Measurements from ENCODE around the gene HEATR9.

Gene HEATR9

GRCh38 chr17:35891269-35891668, 22.6 kb upstream of the HEATR9 start:
- Histone ChIP-seq H3K9me2 (ENCODE audit: low read depth, low read length) (no peaks in the 10 kb centered on the region), H4K20me1 (ENCODE audit: insufficient read depth, low read length) (no peaks in the 10 kb centered on the region), H3K79me2 (ENCODE audit: insufficient read depth, low read length) (no peaks in the 10 kb centered on the region), H3K9ac (ENCODE audit: low read length) (no peak overlapping the region), H3K4me3 (ENCODE audit: low read depth, low read length, poor library complexity, severe bottlenecking) (no peak overlapping the region), H3F3A (ENCODE audit: insufficient read depth, low read length) (no peaks in the 10 kb centered on the region), H3K36me3 (ENCODE audit: insufficient read depth, low read length) (no peaks in the 10 kb centered on the region), H3K4me2 (ENCODE audit: low read length) (no peak overlapping the region), H3K9me3 (ENCODE audit: low read length) (no peaks in the 10 kb centered on the region), H3K27ac (ENCODE audit: low read depth, low read length, poor library complexity, severe bottlenecking) (no peak overlapping the region), H2AFZ (ENCODE audit: low read length) (no peak overlapping the region), H3K27me3 (ENCODE audit: insufficient read depth, low read length) (no peaks in the 10 kb centered on the region), H3K4me1 (ENCODE audit: insufficient read depth, low read length, severe bottlenecking) (no peaks in the 10 kb centered on the region)
- TF ChIP-seq CTCF (IDR thresholded peaks at IDR 0.05; ENCODE audit: low read length) (no peak), EZH2 (IDR thresholded peaks at IDR 0.05; ENCODE audit: borderline replicate concordance, low read length) (no peak)

GRCh38 chr17:35890774-35891155, 22.1 kb upstream of the HEATR9 start:
- Histone ChIP-seq H3K9me3 (ENCODE audit: low read length) (no peaks in the 10 kb centered on the region), H3K4me1 (ENCODE audit: insufficient read depth, low read length, severe bottlenecking) (no peaks in the 10 kb centered on the region), H2AFZ (ENCODE audit: low read length) (no peak overlapping the region), H3K27ac (ENCODE audit: low read depth, low read length, poor library complexity, severe bottlenecking) (no peak overlapping the region), H3K27me3 (ENCODE audit: insufficient read depth, low read length) (no peaks in the 10 kb centered on the region), H3K36me3 (ENCODE audit: insufficient read depth, low read length) (no peaks in the 10 kb centered on the region), H3K4me2 (ENCODE audit: low read length) (no peak overlapping the region), H3K9ac (ENCODE audit: low read length) (no peak overlapping the region), H3K4me3 (ENCODE audit: low read depth, low read length, poor library complexity, severe bottlenecking) (no peak overlapping the region), H3K79me2 (ENCODE audit: insufficient read depth, low read length) (no peaks in the 10 kb centered on the region), H4K20me1 (ENCODE audit: insufficient read depth, low read length) (no peaks in the 10 kb centered on the region), H3K9me2 (ENCODE audit: low read depth, low read length) (no peaks in the 10 kb centered on the region), H3F3A (ENCODE audit: insufficient read depth, low read length) (no peaks in the 10 kb centered on the region)
- TF ChIP-seq CTCF (IDR thresholded peaks at IDR 0.05; ENCODE audit: low read length), result no peak

- Histone ChIP-seq H3K9me3 (ENCODE audit: low read length) (no peaks in the 10 kb centered on the region), H3K36me3 (ENCODE audit: insufficient read depth, low read length) (no peaks in the 10 kb centered on the region), H2AFZ (ENCODE audit: low read length) (no peak overlapping the region), H3K27ac (ENCODE audit: low read depth, low read length, poor library complexity, severe bottlenecking) (no peak overlapping the region), H3K9me2 (ENCODE audit: low read depth, low read length) (no peaks in the 10 kb centered on the region), H3K4me1 (ENCODE audit: insufficient read depth, low read length, severe bottlenecking) (no peaks in the 10 kb centered on the region), H3K27me3 (ENCODE audit: insufficient read depth, low read length) (no peaks in the 10 kb centered on the region), H3K9ac (ENCODE audit: low read length) (no peak overlapping the region), H3F3A (ENCODE audit: insufficient read depth, low read length) (no peaks in the 10 kb centered on the region), H3K4me3 (ENCODE audit: low read depth, low read length, poor library complexity, severe bottlenecking) (no peak overlapping the region), H3K4me2 (ENCODE audit: low read length) (no peak overlapping the region), H3K79me2 (ENCODE audit: insufficient read depth, low read length) (no peaks in the 10 kb centered on the region), H4K20me1 (ENCODE audit: insufficient read depth, low read length) (no peaks in the 10 kb centered on the region)
- TF ChIP-seq CTCF (IDR thresholded peaks at IDR 0.05; ENCODE audit: low read length) (no peak), EZH2 (IDR thresholded peaks at IDR 0.05; ENCODE audit: borderline replicate concordance, low read length) (no peak)
Measured at GRCh38 chr17:35889818-35890773, 21.4 kb upstream of the HEATR9 start.
